Breast epithelium (tissue), 3 donors: Measurements from ENCODE around the gene SOD2.
"Not testable (repeated sequence)": the region's sequence is repeated elsewhere in the genome, so short reads cannot be mapped to it uniquely, and the experiment has no call there.

Experiments
- POLR2A ChIP-seq: fragments of 450-650 bp; IDR thresholded peaks from one replicate; pipeline ENCODE4 v1.6.1; 2016; ENCODE audit warnings: antibody characterized with exemption, mild to moderate bottlenecking, moderate library complexity
- POLR2AphosphoS5 ChIP-seq, 3 donors: sonication (generic); formaldehyde crosslinking; IDR thresholded peaks; one replicate each; pipeline ENCODE4 v1.6.1; 2017; ENCODE audit warnings: antibody characterized with exemption in 3 of 3
- TF ChIP-seq, protein P1 (sequence below), 3 donors: fragments of 450-650 bp; IDR thresholded peaks; one replicate each; pipeline ENCODE4 v1.5.1; 2016 to 2017; ENCODE audit warnings: antibody characterized with exemption in 3 of 3, mild to moderate bottlenecking in 3 of 3, moderate library complexity in 3 of 3

DNA sequence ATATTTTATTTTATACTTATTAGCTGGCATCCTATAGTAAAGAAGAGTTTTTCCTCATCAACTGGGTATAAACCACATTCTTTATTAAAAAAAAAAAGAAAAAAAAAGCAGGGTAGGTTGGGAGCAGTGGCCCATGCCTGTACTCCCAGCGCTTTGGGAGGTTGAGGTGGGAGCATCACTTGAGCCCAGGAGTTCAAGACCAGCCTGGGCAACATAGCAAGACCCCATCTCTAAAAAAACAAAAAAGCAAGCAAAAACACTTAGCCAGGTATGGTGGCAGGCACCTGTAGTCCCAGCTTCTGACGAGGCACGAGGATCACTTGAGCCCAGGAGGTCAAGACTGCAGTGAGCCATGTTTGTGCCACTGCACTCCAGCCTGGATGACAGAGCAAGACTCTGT, 28.9 kb upstream of the SOD2 start:
- TF ChIP-seq, protein P1, sequence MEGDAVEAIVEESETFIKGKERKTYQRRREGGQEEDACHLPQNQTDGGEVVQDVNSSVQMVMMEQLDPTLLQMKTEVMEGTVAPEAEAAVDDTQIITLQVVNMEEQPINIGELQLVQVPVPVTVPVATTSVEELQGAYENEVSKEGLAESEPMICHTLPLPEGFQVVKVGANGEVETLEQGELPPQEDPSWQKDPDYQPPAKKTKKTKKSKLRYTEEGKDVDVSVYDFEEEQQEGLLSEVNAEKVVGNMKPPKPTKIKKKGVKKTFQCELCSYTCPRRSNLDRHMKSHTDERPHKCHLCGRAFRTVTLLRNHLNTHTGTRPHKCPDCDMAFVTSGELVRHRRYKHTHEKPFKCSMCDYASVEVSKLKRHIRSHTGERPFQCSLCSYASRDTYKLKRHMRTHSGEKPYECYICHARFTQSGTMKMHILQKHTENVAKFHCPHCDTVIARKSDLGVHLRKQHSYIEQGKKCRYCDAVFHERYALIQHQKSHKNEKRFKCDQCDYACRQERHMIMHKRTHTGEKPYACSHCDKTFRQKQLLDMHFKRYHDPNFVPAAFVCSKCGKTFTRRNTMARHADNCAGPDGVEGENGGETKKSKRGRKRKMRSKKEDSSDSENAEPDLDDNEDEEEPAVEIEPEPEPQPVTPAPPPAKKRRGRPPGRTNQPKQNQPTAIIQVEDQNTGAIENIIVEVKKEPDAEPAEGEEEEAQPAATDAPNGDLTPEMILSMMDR (IDR thresholded peaks at IDR 0.05): not testable (repeated sequence)
- TF ChIP-seq POLR2AphosphoS5 (IDR thresholded peaks at IDR 0.05); POLR2A: not testable (repeated sequence)
